HTR-8/SVneo (cell line): ENCODE data around the gene HLA-DMA.

Source experiments
- DNase-seq: peaks from one replicate; pipeline ENCODE4 v3.0.0; 2011; ENCODE audit warnings: low spot score, mixed read lengths; ENCODE audit not compliant: insufficient read length
- FAIRE-seq: peaks from 2 replicates; lab custom pipeline; 2011; peaks lifted over from hg19 to GRCh38; lab: Jason Lieb, UNC

The HLA-DMA gene

GRCh38 chr6:32936239-32937152 is 16.4 kb downstream of the HLA-DMA start:
- FAIRE-seq, result no peak
- no peak for DNase-seq

GRCh38 chr6:32935551-32936238 is 17.2 kb downstream of the HLA-DMA start:
- no peak for DNase-seq
- FAIRE-seq, result no peak

- DNase-seq (peak; percentile 72), FAIRE-seq (no peak)
These were observed 19.2 kb downstream of the HLA-DMA start for GRCh38 chr6:32933661-32934085.

- DNase-seq, result no peak
- FAIRE-seq, result no peak
These were observed 20.6 kb downstream of the HLA-DMA start for GRCh38 chr6:32932132-32932868.

GRCh38 chr6:32931211-32931610 is 21.7 kb downstream of the HLA-DMA start:
- FAIRE-seq (no peak), DNase-seq (no peak)

- no peak for DNase-seq
- FAIRE-seq, result no peak
These were observed 30.8 kb downstream of the HLA-DMA start for GRCh38 chr6:32922083-32922482.

GRCh38 chr6:32920715-32921114 is 32.2 kb downstream of the HLA-DMA start:
- no peak for DNase-seq
- FAIRE-seq, result no peak

GRCh38 chr6:32912951-32913350 is 39.9 kb downstream of the HLA-DMA start:
- DNase-seq (no peak), FAIRE-seq (no peak)

GRCh38 chr6:32908897-32909296 is 44.0 kb downstream of the HLA-DMA start:
- FAIRE-seq (no peak), DNase-seq (no peak)

- no peak for FAIRE-seq
- DNase-seq, result no peak
These were observed 46.4 kb downstream of the HLA-DMA start for GRCh38 chr6:32906539-32906938.

GRCh38 chr6:32905078-32905477 is 47.8 kb downstream of the HLA-DMA start:
- FAIRE-seq (no peak), DNase-seq (no peak)

GRCh38 chr6:32903952-32904351 is 48.9 kb downstream of the HLA-DMA start:
- FAIRE-seq, result no peak
- DNase-seq, result no peak
